H1 (cell line): Measurements from ENCODE around the gene CASR. TPM values are rescaled to one million over a fixed set of nuclear protein-coding genes. Genes with fewer than 3 reads are reported as not detected.

ENCODE experiments used
- CTCF ChIA-PET: fragments of 300-600 bp; sonication (Branson Sonifier 250); formaldehyde crosslinking; loops from one replicate; lab custom pipeline; 2021; ENCODE audit not compliant: partially characterized antibody; lab: Charles Lee
- POLR2A ChIA-PET: fragments of 300-600 bp; sonication (Branson Sonifier 250); formaldehyde crosslinking; loops from one replicate; lab custom pipeline; 2021; ENCODE audit warnings: inconsistent platforms; ENCODE audit not compliant: partially characterized antibody; lab: Charles Lee
- DNase-seq, 2 experiments: peaks; one replicate each; pipeline versions ENCODE4 v3.0.0 to v3.0.0-alpha.2; 2010 to 2022; ENCODE audit warnings: low spot score in 2 of 2, low read depth in 1 of 2, mixed read lengths in 1 of 2
- FAIRE-seq: peaks from 2 replicates; lab custom pipeline; 2011; peaks lifted over from hg19 to GRCh38; lab: Jason Lieb, UNC
- H2AFZ ChIP-seq: 2 replicates; pipeline ENCODE4 v1.8.1; 2012; ENCODE audit warnings: low read length, inconsistent platforms
- H2AK5ac ChIP-seq: 2 replicates; pipeline ENCODE4 v1.6.1; 2013; ENCODE audit warnings: low read depth, low read length
- H2BK120ac ChIP-seq: replicated peaks from 2 replicates; pipeline ENCODE3; 2013; ENCODE audit warnings: low read depth, low read length, inconsistent platforms
- H2BK12ac ChIP-seq: 2 replicates; pipeline ENCODE4 v1.6.1; 2013; ENCODE audit warnings: low read depth, low read length
- H2BK15ac ChIP-seq: 2 replicates; pipeline ENCODE4 v1.6.1; 2013; ENCODE audit warnings: low read length
- H2BK20ac ChIP-seq: 2 replicates; pipeline ENCODE4 v1.6.1; 2013; ENCODE audit warnings: low read length
- H2BK5ac ChIP-seq: 2 replicates; pipeline ENCODE4 v1.6.1; 2013; ENCODE audit warnings: low read depth, low read length
- H3K14ac ChIP-seq: 2 replicates; pipeline ENCODE4 v1.6.1; 2013; ENCODE audit warnings: inconsistent platforms; ENCODE audit not compliant: insufficient read length
- H3K18ac ChIP-seq: 2 replicates; pipeline ENCODE4 v1.6.1; 2013; ENCODE audit warnings: low read length; ENCODE audit errors: extremely low read depth
- H3K23ac ChIP-seq: 2 replicates; pipeline ENCODE4 v1.6.1; 2013; ENCODE audit warnings: inconsistent platforms; ENCODE audit not compliant: insufficient read length
- H3K23me2 ChIP-seq: 2 replicates; pipeline ENCODE4 v1.6.1; 2013; ENCODE audit warnings: low read depth, low read length
- H3K27ac ChIP-seq: 2 replicates; pipeline ENCODE4 v1.6.1; 2011; ENCODE audit warnings: low read depth, low read length, inconsistent platforms
- H3K27me3 ChIP-seq, 4 experiments: replicated peaks in 1 of 4; 1 replicate in 1 of 4; 2 replicates in 3 of 4; pipeline versions ENCODE4 v1.6.1 to v1.8.1; 2011 to 2013; ENCODE audit warnings: low read length in 3 of 4, mild to moderate bottlenecking in 3 of 4, inconsistent platforms in 2 of 4, mixed read lengths in 2 of 4, moderate library complexity in 1 of 4; ENCODE audit not compliant: control insufficient read depth in 3 of 4, insufficient read depth in 3 of 4; ENCODE audit errors: extremely low read depth in 1 of 4
- H3K36me3 ChIP-seq, 4 experiments: 2 replicates each; pipeline versions ENCODE4 v1.6.1 to v1.8.1; 2011 to 2013; ENCODE audit warnings: mild to moderate bottlenecking in 4 of 4, low read length in 3 of 4, moderate library complexity in 2 of 4, control low read depth in 1 of 4, inconsistent platforms in 1 of 4; ENCODE audit not compliant: insufficient read depth in 4 of 4, control insufficient read depth in 2 of 4
- H3K4ac ChIP-seq: replicated peaks from 2 replicates; pipeline ENCODE3; 2013; ENCODE audit warnings: low read length, low read depth, mixed read lengths, inconsistent platforms; ENCODE audit not compliant: insufficient read length
- H3K4me1 ChIP-seq, 4 experiments: replicated peaks in 1 of 4; 1 replicate in 1 of 4; 2 replicates in 3 of 4; pipeline versions ENCODE4 v1.6.1 to v1.8.1; 2011 to 2013; ENCODE audit warnings: low read length in 3 of 4, inconsistent platforms in 2 of 4, mixed read lengths in 1 of 4; ENCODE audit not compliant: insufficient read depth in 4 of 4, control insufficient read depth in 3 of 4
- H3K4me2 ChIP-seq, 2 experiments: 2 replicates each; pipeline versions ENCODE4 v1.6.1 to v1.8.1; 2011 to 2013; ENCODE audit warnings: low read depth in 2 of 2, low read length in 2 of 2, control low read depth in 1 of 2, inconsistent platforms in 1 of 2, mild to moderate bottlenecking in 1 of 2; ENCODE audit not compliant: insufficient read depth in 1 of 2
- H3K4me3 ChIP-seq, 4 experiments: fragments of 200-600, 300-600 bp in 1 of 4; sonication (generic), shearing (Covaris generic), sonication (Bioruptor Twin) in 1 of 4; 2 replicates each; pipeline versions ENCODE4 v1.5.1 to v1.8.1; 2011 to 2016; ENCODE audit warnings: low read length in 4 of 4, low read depth in 3 of 4, control low read depth in 2 of 4, inconsistent platforms in 2 of 4, mild to moderate bottlenecking in 2 of 4, mixed read lengths in 1 of 4, moderate library complexity in 1 of 4; ENCODE audit not compliant: insufficient read depth in 2 of 4; ENCODE audit errors: extremely low read depth in 1 of 4
- H3K56ac ChIP-seq: replicated peaks from 2 replicates; pipeline ENCODE3; 2013; ENCODE audit warnings: low read depth, mild to moderate bottlenecking, mixed read lengths, low read length, inconsistent platforms; ENCODE audit not compliant: insufficient read length
- H3K79me1 ChIP-seq: 2 replicates; pipeline ENCODE4 v1.6.1; 2013; ENCODE audit warnings: low read depth, low read length, control low read depth
- H3K79me2 ChIP-seq, 2 experiments: 2 replicates each; pipeline versions ENCODE4 v1.6.1 to v1.8.1; 2012 to 2013; ENCODE audit warnings: low read length in 2 of 2, mild to moderate bottlenecking in 2 of 2, inconsistent platforms in 1 of 2; ENCODE audit not compliant: insufficient read depth in 2 of 2, control insufficient read depth in 1 of 2
- H3K9ac ChIP-seq, 4 experiments: replicated peaks in 1 of 4; 1 replicate in 1 of 4; 2 replicates in 3 of 4; pipeline versions ENCODE4 v1.6.1 to v1.8.1; 2011 to 2013; ENCODE audit warnings: low read depth in 3 of 4, low read length in 3 of 4, control low read depth in 2 of 4, mild to moderate bottlenecking in 2 of 4, moderate library complexity in 2 of 4, inconsistent platforms in 1 of 4; ENCODE audit errors: extremely low read depth in 1 of 4
- H3K9me3 ChIP-seq, 2 experiments: 2 replicates each; pipeline versions ENCODE4 v1.6.1 to v1.8.1; 2012 to 2013; ENCODE audit warnings: mild to moderate bottlenecking in 2 of 2, moderate library complexity in 2 of 2, control low read depth in 1 of 2, inconsistent platforms in 1 of 2, low read depth in 1 of 2, low read length in 1 of 2, mixed read lengths in 1 of 2; ENCODE audit not compliant: insufficient read depth in 2 of 2
- H4K20me1 ChIP-seq, 2 experiments: replicated peaks in 1 of 2; 2 replicates each; pipeline versions ENCODE3 to v1.8.1; 2011 to 2013; ENCODE audit warnings: inconsistent platforms in 2 of 2, low read length in 2 of 2, mild to moderate bottlenecking in 1 of 2; ENCODE audit not compliant: insufficient read depth in 2 of 2, control insufficient read depth in 1 of 2
- H4K5ac ChIP-seq: 2 replicates; pipeline ENCODE4 v1.6.1; 2013; ENCODE audit warnings: low read length, low read depth, mixed read lengths, inconsistent platforms; ENCODE audit not compliant: insufficient read length
- H4K8ac ChIP-seq: 2 replicates; pipeline ENCODE4 v1.8.0; 2013; ENCODE audit warnings: mild to moderate bottlenecking, moderate library complexity, low read length, inconsistent platforms; ENCODE audit not compliant: insufficient read depth; ENCODE audit errors: extremely low read depth
- H4K91ac ChIP-seq: replicated peaks from 2 replicates; pipeline ENCODE3; 2013; ENCODE audit warnings: low read length, mixed read lengths, inconsistent platforms; ENCODE audit not compliant: insufficient read length
- BACH1 ChIP-seq: IDR thresholded peaks from 2 replicates; pipeline ENCODE4 v1.6.1; 2012; ENCODE audit warnings: low read length, improper control_type of control experiment
- CBX5 ChIP-seq: fragments of 300-800, 300-1000 bp; sonication (generic); IDR thresholded peaks from 2 replicates; pipeline ENCODE4 v1.7.1; 2016; ENCODE audit warnings: antibody characterized with exemption, low read length, low read depth
- CHD2 ChIP-seq: IDR thresholded peaks from 2 replicates; pipeline ENCODE4 v1.6.1; 2012; ENCODE audit warnings: low read length, improper control_type of control experiment
- CREB1 ChIP-seq: IDR thresholded peaks from 2 replicates; pipeline ENCODE4 v1.6.1; 2012; ENCODE audit warnings: inconsistent platforms
- GTF2F1 ChIP-seq: IDR thresholded peaks from 2 replicates; pipeline ENCODE4 v1.6.1; 2012; ENCODE audit warnings: low read depth, low read length, improper control_type of control experiment, borderline replicate concordance
- JUN ChIP-seq: IDR thresholded peaks from 2 replicates; pipeline ENCODE4 v1.6.1; 2011; ENCODE audit warnings: low read depth, mild to moderate bottlenecking, improper control_type of control experiment, low read length
- JUND ChIP-seq: IDR thresholded peaks from 2 replicates; pipeline ENCODE4 v1.6.1; 2011; ENCODE audit warnings: mild to moderate bottlenecking, improper control_type of control experiment, low read length
- RFX5 ChIP-seq: IDR thresholded peaks from 2 replicates; pipeline ENCODE4 v1.6.1; 2011; ENCODE audit warnings: low read depth, low read length, improper control_type of control experiment, borderline replicate concordance
- RXRA ChIP-seq: IDR thresholded peaks from 2 replicates; pipeline ENCODE4 v1.6.1; 2011; ENCODE audit warnings: low read depth, mild to moderate bottlenecking, low read length, moderate library complexity; ENCODE audit not compliant: insufficient read depth
- SUZ12 ChIP-seq: fragments of 200-600 bp; sonication (generic); IDR thresholded peaks from 2 replicates; pipeline ENCODE4 v1.6.1; 2012; ENCODE audit warnings: mild to moderate bottlenecking, inconsistent platforms, low read length, moderate library complexity, mixed read lengths
- TBP ChIP-seq: IDR thresholded peaks from 2 replicates; pipeline ENCODE4 v1.6.1; 2011; ENCODE audit warnings: low read depth, low read length, improper control_type of control experiment
- polyA plus RNA-seq, 7 experiments: library from polyadenylated mRNA; depleted of rRNA in 3 of 7; stranded (reverse) in 5 of 7; unstranded in 2 of 7; fragments of >200 nt in 5 of 7; fragments of 200-250 nt in 2 of 7; gene quantifications; 1 replicate in 5 of 7; 2 replicates in 1 of 7; 4 replicates in 1 of 7; pipeline versions ENCODE4 v1.2.1 to v1.2.3, GENCODE V29; 2011 to 2013; ENCODE audit warnings: missing spikeins in 2 of 7, mixed read lengths in 2 of 7
- total RNA-seq: library from RNA; stranded (reverse); fragmentation: NEBNext Ultra II Directional; extraction: Animal tissue kit (Norgen Biotek cat#: 25700); gene quantifications from 2 replicates; pipeline ENCODE4 v1.2.1, GENCODE V29; 2021
- TF ChIP-seq, protein P1 (sequence below), 3 experiments: IDR thresholded peaks; 1 replicate in 2 of 3; 2 replicates in 1 of 3; pipeline versions ENCODE4 v1.5.1 to v1.6.1; 2011; ENCODE audit warnings: low read length in 3 of 3, mild to moderate bottlenecking in 3 of 3, inconsistent platforms in 2 of 3, low read depth in 1 of 3, moderate library complexity in 1 of 3; ENCODE audit not compliant: insufficient read depth in 1 of 3; ENCODE audit errors: control extremely low read depth in 1 of 3
- TF ChIP-seq, protein P2 (sequence below): IDR thresholded peaks from 2 replicates; pipeline ENCODE4 v1.6.1; 2011; ENCODE audit warnings: low read depth, mild to moderate bottlenecking, low read length; ENCODE audit not compliant: insufficient read depth

CASR gene
- total and polyA plus RNA-seq, 2 of the 8 experiments (the other 6 are each of a cell fraction or from before 2014, with no cell fraction given), result 0.36 to 0.58 TPM

DNA sequence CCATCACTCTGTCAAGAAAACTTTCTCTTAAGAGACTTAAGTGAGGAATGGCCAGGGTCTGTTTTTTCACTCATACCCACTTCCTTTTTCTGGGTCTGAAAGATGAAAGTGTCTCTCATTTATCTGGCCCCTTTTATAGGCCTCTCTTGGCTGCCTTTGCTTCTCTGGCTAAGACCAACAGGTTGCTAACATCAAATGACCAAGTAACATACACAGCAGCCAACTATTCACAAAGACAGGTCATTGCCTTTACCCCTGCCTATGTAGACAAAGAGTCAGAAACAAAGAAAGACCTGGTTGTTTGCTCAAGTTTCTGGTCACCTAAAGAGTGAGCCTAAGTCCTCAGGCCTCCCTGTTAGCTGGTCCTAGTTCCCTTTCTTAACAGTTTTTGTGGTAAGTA, 117.6 kb downstream of the CASR start:
- FAIRE-seq, result no peak

More for the DNA sequence above, 117.6 kb downstream of the CASR start:
- H3K9me3 ChIP-seq, result no peaks in the 10 kb centered on the region
- ChIA-PET POLR2A (no interaction called here), CTCF (interaction anchor here (1.2 to 2.6 kb wide), 8 partner anchors 9 to 198 kb away, joined by 4 to 34 read pairs (median 7); no protein-coding TSS in a partner anchor)
- H4K8ac ChIP-seq, result no peak overlapping the region
- H3K23ac ChIP-seq, result no peak overlapping the region
- no peak overlapping the region for H3K27ac ChIP-seq
- no peak overlapping the region for H3K18ac ChIP-seq
- H3K79me1 ChIP-seq, result no peaks in the 10 kb centered on the region
- DNase-seq, result no peak
- no peak overlapping the region for H2BK5ac ChIP-seq
- H3K9ac ChIP-seq, result no peak overlapping the region
- H3K14ac ChIP-seq, result no peak overlapping the region
- H3K4ac ChIP-seq, result no peak overlapping the region
- no peak overlapping the region for H3K4me2 ChIP-seq
- H2BK120ac ChIP-seq, result no peak overlapping the region
- no peaks in the 10 kb centered on the region for H3K27me3 ChIP-seq
- H3K36me3 ChIP-seq, result no peaks in the 10 kb centered on the region
- H4K20me1 ChIP-seq, result no peaks in the 10 kb centered on the region
- no peak overlapping the region for H2AFZ ChIP-seq
- no peak overlapping the region for H2BK12ac ChIP-seq
- H4K5ac ChIP-seq, result no peak overlapping the region
- no peaks in the 10 kb centered on the region for H3K23me2 ChIP-seq
- no peaks in the 10 kb centered on the region for H3K4me1 ChIP-seq
- no peak overlapping the region for H2BK20ac ChIP-seq
- H3K4me3 ChIP-seq, result no peak overlapping the region
- H4K91ac ChIP-seq, result no peak overlapping the region
- H3K79me2 ChIP-seq, result no peaks in the 10 kb centered on the region
- TF ChIP-seq JUN (no peak), RXRA (no peak), CHD2 (no peak), JUND (no peak), CBX5 (no peak), SUZ12 (no peak), CREB1 (no peak), RFX5 (no peak), BACH1 (no peak), TBP (no peak), GTF2F1 (no peak)
- TF ChIP-seq, protein P1, sequence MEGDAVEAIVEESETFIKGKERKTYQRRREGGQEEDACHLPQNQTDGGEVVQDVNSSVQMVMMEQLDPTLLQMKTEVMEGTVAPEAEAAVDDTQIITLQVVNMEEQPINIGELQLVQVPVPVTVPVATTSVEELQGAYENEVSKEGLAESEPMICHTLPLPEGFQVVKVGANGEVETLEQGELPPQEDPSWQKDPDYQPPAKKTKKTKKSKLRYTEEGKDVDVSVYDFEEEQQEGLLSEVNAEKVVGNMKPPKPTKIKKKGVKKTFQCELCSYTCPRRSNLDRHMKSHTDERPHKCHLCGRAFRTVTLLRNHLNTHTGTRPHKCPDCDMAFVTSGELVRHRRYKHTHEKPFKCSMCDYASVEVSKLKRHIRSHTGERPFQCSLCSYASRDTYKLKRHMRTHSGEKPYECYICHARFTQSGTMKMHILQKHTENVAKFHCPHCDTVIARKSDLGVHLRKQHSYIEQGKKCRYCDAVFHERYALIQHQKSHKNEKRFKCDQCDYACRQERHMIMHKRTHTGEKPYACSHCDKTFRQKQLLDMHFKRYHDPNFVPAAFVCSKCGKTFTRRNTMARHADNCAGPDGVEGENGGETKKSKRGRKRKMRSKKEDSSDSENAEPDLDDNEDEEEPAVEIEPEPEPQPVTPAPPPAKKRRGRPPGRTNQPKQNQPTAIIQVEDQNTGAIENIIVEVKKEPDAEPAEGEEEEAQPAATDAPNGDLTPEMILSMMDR (IDR thresholded peaks at IDR 0.05; ENCODE audit: control extremely low read depth in 1 of 3, insufficient read depth in 1 of 3, low read depth in 1 of 3, low read length in 3 of 3), result no peak
- TF ChIP-seq, protein P2, sequence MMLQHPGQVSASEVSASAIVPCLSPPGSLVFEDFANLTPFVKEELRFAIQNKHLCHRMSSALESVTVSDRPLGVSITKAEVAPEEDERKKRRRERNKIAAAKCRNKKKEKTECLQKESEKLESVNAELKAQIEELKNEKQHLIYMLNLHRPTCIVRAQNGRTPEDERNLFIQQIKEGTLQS, result no peak
- no peak overlapping the region for H2BK15ac ChIP-seq
- no peak overlapping the region for H3K56ac ChIP-seq
- no peak overlapping the region for H2AK5ac ChIP-seq
